IPS-11a (cell line): ENCODE data around the gene ATP4A.
"Not testable (repeated sequence)": the region's sequence is repeated elsewhere in the genome, so short reads cannot be mapped to it uniquely, and the experiment has no call there.

Experiments used
- H3K4me3 ChIP-seq: one replicate; pipeline ENCODE4 v1.5.1; 2013; ENCODE audit warnings: low read depth, low read length, control low read depth

ATP4A gene

GRCh38 chr19:35563207-35563829 is at the start of gene ATP4A:
Gene ATP4A (minus strand): TSS chr19:35563658. CDS start chr19:35563629, 29 bp downstream.
- no peak within 1 kb of the TSS for H3K4me3 ChIP-seq

- H3K4me3 ChIP-seq = peak within 1 kb of the TSS; percentile 81
These were observed 49.3 kb upstream of the ATP4A start, which contains the start of gene HAUS5 for GRCh38 chr19:35612559-35613321. Gene HAUS5 (plus strand): TSS chr19:35612735. CDS start chr19:35612795, 60 bp downstream.

GRCh38 chr19:35612224-35612558 is 48.7 kb upstream of the ATP4A start:
- H3K4me3 ChIP-seq = no peak overlapping the region

- H3K4me3 ChIP-seq = no peak overlapping the region
These were observed 46.4 kb upstream of the ATP4A start for GRCh38 chr19:35609851-35610353.

- H3K4me3 ChIP-seq = no peak overlapping the region
These were observed 44.8 kb upstream of the ATP4A start for GRCh38 chr19:35608251-35608650.

GRCh38 chr19:35607661-35608060 is 44.2 kb upstream of the ATP4A start:
- no peak overlapping the region for H3K4me3 ChIP-seq

- not testable (repeated sequence) for H3K4me3 ChIP-seq
These were observed 43.7 kb upstream of the ATP4A start for GRCh38 chr19:35607170-35607569.

- H3K4me3 ChIP-seq = not testable (repeated sequence)
These were observed 41.0 kb upstream of the ATP4A start for GRCh38 chr19:35604436-35604835.

- H3K4me3 ChIP-seq = no peak overlapping the region
These were observed 38.5 kb upstream of the ATP4A start for GRCh38 chr19:35601971-35602370.

GRCh38 chr19:35596366-35596999 is 33.0 kb upstream of the ATP4A start:
- no peak overlapping the region for H3K4me3 ChIP-seq

GRCh38 chr19:35595928-35596327 is 32.5 kb upstream of the ATP4A start:
- H3K4me3 ChIP-seq = no peak overlapping the region

- not testable (repeated sequence) for H3K4me3 ChIP-seq
These were observed 31.6 kb upstream of the ATP4A start for GRCh38 chr19:35595026-35595425.

GRCh38 chr19:35592226-35592625 is 28.8 kb upstream of the ATP4A start:
- no peak overlapping the region for H3K4me3 ChIP-seq

- H3K4me3 ChIP-seq = no peak overlapping the region
These were observed 27.4 kb upstream of the ATP4A start for GRCh38 chr19:35590875-35591274.

- H3K4me3 ChIP-seq = no peak overlapping the region
These were observed 23.9 kb upstream of the ATP4A start for GRCh38 chr19:35587321-35587720.

GRCh38 chr19:35585848-35586247 is 22.4 kb upstream of the ATP4A start, which contains the start of gene PMIS2:
Gene PMIS2 (plus strand): TSS chr19:35586173. CDS start chr19:35586260, 87 bp downstream.
- no peak within 1 kb of the TSS for H3K4me3 ChIP-seq

- no peak overlapping the region for H3K4me3 ChIP-seq
These were observed 19.3 kb upstream of the ATP4A start for GRCh38 chr19:35582760-35583159.

GRCh38 chr19:35578707-35579106 is 15.2 kb upstream of the ATP4A start:
- H3K4me3 ChIP-seq = no peak overlapping the region

- H3K4me3 ChIP-seq = no peak overlapping the region
These were observed 14.5 kb upstream of the ATP4A start for GRCh38 chr19:35577918-35578317.

- no peak overlapping the region for H3K4me3 ChIP-seq
These were observed 8.0 kb upstream of the ATP4A start for GRCh38 chr19:35571406-35571965.

- no peak overlapping the region for H3K4me3 ChIP-seq
These were observed 5.9 kb upstream of the ATP4A start for GRCh38 chr19:35569281-35569781.
